ENCODE data around the gene PRR20G.

DNA sequence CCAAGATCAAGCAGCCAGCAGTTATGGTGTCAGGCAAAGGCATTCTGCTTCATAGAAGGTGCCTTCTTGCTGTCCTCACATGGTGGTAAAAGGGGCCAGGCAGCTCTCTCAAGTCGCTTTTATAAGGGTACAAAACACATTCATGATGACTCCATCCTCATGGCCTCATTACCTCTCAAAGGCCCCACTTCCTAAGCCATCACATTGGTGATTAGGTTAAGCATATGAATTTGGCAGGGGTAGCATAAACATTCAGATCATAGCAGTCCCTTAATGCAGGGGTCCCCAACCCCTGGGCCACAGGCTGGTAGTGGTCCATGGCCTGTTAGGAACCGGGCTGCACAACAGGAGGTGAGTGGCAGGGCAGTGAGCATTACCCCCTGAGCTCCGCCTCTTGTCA, 52.1 kb downstream of the PRR20G start:
- TF ChIP-seq POLR2AphosphoS5 (IDR thresholded peaks at IDR 0.05) = no peak
- TF ChIP-seq RAD21 (conservative IDR thresholded peaks at IDR 0.05) = no peak
- no peak for TF ChIP-seq TAF1 (IDR thresholded peaks at IDR 0.05; ENCODE audit: low read depth)
- TF ChIP-seq EP300 (conservative IDR thresholded peaks at IDR 0.05; ENCODE audit: poor library complexity, severe bottlenecking) = no peak
- TF ChIP-seq, protein P1, sequence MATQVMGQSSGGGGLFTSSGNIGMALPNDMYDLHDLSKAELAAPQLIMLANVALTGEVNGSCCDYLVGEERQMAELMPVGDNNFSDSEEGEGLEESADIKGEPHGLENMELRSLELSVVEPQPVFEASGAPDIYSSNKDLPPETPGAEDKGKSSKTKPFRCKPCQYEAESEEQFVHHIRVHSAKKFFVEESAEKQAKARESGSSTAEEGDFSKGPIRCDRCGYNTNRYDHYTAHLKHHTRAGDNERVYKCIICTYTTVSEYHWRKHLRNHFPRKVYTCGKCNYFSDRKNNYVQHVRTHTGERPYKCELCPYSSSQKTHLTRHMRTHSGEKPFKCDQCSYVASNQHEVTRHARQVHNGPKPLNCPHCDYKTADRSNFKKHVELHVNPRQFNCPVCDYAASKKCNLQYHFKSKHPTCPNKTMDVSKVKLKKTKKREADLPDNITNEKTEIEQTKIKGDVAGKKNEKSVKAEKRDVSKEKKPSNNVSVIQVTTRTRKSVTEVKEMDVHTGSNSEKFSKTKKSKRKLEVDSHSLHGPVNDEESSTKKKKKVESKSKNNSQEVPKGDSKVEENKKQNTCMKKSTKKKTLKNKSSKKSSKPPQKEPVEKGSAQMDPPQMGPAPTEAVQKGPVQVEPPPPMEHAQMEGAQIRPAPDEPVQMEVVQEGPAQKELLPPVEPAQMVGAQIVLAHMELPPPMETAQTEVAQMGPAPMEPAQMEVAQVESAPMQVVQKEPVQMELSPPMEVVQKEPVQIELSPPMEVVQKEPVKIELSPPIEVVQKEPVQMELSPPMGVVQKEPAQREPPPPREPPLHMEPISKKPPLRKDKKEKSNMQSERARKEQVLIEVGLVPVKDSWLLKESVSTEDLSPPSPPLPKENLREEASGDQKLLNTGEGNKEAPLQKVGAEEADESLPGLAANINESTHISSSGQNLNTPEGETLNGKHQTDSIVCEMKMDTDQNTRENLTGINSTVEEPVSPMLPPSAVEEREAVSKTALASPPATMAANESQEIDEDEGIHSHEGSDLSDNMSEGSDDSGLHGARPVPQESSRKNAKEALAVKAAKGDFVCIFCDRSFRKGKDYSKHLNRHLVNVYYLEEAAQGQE (IDR thresholded peaks at IDR 0.05; ENCODE audit: borderline replicate concordance) = no peak
- TF ChIP-seq, protein P2, sequence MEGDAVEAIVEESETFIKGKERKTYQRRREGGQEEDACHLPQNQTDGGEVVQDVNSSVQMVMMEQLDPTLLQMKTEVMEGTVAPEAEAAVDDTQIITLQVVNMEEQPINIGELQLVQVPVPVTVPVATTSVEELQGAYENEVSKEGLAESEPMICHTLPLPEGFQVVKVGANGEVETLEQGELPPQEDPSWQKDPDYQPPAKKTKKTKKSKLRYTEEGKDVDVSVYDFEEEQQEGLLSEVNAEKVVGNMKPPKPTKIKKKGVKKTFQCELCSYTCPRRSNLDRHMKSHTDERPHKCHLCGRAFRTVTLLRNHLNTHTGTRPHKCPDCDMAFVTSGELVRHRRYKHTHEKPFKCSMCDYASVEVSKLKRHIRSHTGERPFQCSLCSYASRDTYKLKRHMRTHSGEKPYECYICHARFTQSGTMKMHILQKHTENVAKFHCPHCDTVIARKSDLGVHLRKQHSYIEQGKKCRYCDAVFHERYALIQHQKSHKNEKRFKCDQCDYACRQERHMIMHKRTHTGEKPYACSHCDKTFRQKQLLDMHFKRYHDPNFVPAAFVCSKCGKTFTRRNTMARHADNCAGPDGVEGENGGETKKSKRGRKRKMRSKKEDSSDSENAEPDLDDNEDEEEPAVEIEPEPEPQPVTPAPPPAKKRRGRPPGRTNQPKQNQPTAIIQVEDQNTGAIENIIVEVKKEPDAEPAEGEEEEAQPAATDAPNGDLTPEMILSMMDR (IDR thresholded peaks at IDR 0.05; ENCODE audit: poor library complexity, severe bottlenecking) = no peak
- no peak for TF ChIP-seq EZH2 (IDR thresholded peaks at IDR 0.05; ENCODE audit: borderline replicate concordance, insufficient read depth, low read length, poor library complexity, severe bottlenecking)

All from neural cell (in vitro differentiated cells).